HG02840 (cell line): ENCODE results near the gene MEG3.

Experiments
- ATAC-seq: cut with Tn5 transposase; IDR thresholded peaks from one replicate; pipeline ENCODE4 v1.9.1; 2021; ENCODE audit warnings: mild to moderate bottlenecking, moderate library complexity, moderate number of reproducible peaks; ENCODE audit not compliant: unreplicated experiment, low FRiP score

The MEG3 gene

DNA sequence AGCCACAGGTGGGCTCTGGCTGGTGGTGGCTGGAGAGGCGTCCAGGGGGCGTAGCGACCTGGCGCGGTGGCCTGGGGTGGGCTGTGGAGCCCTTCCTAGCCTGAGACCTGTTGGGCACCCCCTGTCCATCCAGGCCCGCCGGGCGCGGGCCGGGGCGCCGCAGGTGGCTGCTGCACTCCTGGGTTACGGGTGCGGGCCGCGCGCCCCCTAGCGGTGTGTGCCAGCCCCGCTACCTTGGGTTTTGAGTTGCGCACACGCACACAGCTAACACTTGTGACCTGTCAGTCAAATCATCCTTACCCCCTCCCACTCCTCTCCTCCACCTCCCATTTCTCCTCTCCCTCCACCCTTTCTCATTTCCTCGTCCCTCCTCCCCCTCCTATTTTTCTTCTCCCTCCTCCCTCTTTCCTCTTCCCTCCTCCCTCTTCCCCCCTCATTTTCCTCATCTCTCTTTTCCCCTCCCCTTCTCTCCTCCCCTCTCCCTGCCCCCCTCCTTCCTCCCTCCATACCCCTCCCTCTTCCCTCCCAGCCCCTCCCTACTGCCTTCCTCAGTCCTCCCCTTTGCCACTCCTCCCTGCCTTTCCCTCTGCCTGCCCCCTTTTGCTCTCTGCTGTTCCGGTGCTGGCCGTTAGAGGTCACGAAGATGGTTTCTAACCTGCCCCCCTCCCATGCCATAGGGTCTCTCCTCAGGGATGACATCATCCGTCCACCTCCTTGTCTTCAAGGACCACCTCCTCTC, 2.3 kb downstream of the MEG3 start:
- no peak for ATAC-seq

DNA sequence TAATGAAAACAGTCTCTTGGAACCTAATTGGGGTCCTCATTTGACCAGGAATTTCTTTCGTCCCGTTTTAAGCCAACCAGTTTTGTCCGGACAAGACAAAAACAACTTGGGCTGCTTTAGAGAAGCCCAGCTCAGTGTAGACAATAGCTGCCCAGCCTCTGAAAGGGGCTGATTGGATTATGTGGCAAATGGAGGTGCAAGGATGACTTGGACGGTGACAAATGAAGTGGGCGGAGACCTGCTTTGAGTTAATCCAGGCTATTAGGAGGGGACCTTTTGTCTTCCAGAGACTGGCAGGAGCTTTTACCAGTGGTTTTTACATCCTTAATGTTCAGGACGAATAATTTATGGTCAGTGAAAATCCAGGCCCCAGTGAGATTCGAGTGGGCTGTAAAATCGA, 4.8 kb downstream of the MEG3 start:
- ATAC-seq: no peak

DNA sequence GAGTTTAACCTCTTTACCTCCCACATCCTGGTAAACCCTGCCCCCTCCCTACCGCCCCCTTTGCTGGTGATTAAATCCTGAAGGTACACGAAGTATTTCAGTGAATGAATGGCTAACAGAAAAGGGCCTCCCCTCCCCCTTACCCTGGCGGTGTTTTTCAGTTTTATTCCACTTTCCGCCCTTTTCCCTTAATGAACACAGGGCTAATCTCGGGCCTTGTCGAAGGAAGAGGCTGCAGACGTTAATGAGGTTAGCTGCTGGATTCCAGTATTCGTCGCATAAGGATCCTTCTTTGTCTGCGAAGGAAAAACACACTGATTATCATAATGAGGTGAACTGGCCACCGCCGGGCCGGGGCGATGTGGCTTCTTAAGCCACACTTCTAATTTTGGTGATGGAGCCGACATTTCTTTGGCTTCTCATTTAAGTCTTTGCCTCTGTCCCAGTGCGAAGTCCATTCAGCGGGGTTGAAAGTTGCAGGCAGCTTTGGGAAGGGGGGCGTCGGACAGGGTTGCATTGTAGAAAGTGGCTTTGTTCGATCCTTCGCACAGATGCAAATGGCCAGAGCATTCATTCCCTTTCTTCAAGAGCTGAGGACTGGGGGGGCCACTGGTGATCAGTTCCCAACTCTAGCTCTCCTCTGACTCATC, 6.5 kb downstream of the MEG3 start:
- no peak for ATAC-seq

DNA sequence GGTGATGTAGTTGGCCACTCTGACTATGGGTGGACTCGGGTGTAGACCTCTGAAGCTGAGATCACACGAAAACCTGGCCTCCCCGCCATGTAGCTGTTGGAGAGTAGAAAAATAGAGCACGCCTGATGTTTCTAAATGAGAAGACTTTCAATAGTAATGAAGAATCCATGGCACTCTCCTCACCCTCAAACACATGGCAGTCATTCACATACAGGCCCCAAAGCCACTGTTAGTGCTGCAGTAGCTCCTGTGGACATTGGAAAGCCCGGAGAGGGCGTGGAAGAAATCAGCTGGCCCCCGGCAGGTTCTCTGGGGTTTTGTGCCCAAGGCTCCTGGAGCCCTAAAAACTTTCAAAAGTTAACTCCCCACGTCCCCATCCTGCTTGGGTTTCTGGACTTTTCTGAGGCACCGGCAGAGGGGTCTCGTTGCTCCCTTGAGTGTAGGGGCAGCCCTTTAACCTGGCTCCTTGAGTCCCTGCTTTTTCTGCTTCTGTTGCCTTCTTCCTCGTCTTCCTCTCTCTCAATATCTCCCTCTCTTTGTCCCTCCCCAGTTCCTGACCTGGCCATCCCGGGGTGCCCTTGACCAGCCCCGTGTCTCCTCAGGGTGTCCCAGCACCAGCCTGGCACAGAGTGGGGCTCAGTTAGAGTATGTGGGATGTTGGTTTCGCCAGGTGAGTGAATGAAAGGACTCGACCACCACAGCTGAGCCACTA, 8.3 kb downstream of the MEG3 start:
- no peak for ATAC-seq

DNA sequence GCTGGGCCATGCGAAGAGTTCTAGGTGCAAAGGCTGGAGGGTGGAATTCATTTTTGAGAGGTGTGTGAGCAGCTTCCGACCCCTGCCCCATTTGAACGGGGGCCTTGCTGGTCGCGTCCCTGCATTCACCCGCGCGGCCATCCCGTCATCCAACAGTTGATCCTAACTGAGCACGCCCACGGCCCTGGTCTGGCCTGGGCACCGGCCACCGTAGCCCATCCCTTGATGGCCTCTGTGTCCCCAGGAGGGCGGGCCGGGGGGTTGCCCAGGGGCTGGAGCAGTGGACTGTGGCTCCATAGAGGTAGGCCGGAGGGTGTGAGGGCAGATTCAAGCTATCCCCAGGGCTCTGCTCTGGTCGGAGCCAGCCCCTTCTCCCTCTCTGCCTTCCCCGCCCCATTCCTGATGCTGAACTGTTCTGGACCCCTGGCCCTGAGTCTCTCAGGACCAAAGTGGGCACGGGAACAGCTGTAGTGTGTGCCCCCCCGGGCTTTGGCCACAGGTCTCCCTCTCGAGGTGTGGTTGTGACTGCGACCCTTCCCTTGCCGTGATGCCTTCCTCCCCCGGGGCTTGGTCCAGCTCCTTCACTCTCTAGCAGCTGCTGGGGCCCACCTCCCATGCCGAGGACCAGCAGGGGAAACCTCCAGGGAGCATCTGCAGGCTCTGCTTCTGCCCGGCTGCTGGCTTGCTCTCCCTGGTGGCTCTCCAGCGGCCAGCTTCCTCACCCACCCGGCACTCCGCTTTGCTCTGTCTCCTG, 9.1 kb downstream of the MEG3 start:
- ATAC-seq: no peak

DNA sequence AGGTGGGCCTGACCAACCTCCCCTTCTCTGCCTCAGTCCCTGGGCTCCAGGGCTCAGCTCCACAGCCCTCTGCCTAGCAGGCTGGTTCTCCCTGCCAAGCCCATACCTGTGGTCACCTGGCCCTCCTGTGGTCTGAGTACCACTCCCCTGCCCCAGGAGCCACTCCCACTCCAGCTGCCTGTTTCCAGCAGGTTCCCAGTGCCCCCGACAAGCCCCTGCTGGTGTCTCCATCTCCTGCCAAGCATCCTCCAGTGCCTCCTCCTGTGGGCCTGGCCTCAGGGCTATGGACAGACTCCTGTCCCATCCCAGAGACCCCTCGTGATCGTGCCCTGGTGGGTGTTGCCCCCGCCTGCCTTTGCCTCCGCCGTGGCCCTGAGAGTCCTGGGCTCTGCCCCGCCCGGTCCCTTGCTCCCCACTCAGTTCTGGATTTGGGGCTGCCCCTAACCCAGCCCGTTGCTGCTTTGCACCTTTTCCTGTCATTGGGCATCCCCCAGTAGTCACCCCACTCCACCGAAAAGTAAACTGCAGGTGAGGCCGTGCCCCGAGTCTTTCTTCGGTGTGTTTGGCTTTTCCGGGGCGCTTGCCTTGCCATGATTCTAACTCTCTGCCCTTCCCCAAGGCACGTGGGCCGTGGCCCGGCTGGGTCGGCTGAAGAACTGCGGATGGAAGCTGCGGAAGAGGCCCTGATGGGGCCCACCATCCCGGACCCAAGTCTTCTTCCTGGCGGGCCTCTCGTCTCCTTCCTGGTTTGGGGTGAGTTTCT, 9.8 kb downstream of the MEG3 start:
- no peak for ATAC-seq

DNA sequence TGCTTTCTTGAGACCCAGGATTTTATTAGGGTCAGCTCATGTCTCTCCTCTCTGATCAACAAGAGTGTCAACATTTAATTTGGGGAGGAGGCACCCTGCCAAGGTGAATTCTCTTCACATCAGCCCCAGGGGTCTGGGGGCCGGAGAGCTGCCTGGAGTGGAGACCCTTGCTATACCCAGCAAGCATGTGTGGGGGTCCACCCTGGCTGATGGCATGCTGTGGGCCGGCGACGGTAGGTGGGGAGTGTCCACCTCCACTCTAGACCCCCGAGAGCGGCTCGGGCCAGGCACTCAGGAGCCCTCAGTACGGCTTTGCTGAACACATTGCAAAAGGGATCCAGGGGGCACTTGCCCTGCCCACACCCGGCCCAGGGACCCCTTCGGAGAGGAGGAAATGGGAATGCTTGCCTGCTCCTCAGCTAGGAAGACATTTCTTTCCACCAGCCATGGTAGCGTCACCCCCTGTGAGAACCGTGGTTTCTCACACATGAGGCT, 10.4 kb downstream of the MEG3 start:
- ATAC-seq: no peak

DNA sequence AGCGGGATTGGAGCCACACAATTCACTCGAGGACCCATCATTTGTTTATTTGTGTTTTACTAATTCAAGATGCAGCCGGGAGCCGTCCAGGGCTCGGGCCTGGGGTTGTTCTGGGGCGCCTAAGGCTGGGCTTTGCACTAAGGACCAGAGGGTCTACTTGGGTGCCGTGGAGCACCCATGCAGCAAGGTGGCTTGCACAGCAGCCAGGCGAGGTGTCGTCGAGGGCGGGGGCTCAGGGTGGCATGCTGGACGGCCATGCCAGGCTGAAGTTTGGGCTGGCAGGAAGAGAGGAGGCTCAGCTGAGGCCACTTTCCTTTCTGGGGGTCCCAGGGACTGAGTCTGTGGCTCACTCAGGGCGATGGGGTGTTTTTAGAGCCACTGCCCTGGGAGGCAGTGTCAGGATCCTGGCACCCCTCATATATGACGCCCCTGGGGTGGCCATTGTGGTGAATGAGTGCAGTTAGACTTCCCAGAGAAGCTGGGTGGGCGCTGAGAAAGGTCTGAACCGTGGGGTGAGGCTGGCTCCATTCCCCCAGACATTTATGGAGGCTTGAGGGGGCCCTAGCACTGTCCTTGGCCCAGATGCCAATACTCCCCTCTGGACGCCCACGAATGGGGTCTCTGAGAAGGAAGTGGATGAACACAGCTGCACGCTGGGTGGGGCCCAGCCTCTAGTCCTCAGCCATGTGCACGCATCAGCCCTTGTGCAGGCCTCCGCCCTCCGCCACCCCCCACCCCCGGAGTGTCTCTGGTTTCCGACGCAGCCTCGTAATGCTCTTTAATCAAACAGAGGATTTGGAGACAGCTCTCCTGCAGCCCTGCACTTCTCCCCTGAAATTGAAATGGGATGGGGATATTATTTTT, 11.3 kb downstream of the MEG3 start:
- ATAC-seq: no peak

DNA sequence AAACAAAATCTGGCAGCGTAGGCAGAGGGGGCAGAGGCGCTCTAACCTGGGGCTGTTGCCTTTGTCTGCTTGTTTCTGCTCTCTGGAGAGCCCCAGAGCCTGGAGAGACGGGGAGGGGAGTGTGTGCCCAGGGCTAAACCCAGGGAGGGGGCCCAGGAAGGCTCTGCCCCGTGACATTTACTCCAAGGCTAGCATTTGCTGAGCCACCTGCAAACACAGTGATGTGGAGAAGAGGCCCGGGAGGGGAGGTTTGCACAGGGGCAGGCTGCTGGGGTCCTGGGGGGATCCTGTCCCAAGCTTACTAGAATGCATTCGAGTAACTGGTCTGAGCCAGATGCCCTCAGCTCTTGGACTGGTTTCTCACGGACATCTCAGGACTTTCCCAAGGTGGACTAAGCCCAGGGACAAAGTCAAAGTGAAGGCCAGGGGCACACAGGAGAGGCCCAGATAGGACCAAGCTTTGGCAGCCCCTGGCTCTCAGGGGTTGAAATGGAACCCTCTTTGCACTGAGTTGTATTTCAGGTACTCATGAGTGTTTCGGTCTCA, 12.0 kb downstream of the MEG3 start:
- no peak for ATAC-seq

DNA sequence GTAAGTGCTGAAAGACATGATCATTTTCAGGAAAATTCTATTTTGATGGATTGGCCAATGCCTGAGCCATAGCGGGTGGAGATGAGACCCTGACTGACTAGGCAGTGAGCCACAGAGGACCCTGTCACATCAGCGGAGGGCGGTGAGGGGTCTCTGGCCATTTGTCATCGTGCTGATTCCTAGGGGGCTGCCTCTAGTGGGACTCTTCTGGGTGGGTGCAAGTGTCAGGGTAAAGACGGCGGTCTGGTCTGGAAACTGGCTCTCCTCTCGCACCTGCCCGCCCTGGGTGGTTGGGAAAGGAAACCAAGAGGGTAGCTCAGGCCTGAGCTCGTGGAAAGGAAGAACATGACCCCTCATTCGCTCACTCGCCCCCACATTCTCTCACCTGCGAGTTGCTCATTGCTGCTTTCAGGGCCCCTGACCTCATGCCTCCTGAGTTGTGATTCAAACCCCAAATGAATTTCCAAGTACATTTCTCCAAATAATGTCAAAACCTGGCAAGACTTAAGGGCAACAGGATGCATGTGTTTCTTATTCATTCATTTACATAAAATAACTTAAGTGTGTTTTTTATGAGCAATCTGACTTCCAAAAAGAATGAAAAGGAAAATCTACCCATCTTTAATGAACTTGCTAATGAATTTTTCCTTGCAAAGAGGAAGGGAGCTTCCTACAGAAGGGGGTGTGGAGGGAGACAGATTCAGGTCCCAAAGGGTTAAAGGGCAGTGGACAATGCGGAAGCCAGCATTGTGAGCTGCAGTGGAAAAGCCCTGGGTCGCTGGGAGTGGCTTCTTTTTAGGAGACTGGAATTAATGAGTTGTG, 12.8 kb downstream of the MEG3 start:
- no peak for ATAC-seq

DNA sequence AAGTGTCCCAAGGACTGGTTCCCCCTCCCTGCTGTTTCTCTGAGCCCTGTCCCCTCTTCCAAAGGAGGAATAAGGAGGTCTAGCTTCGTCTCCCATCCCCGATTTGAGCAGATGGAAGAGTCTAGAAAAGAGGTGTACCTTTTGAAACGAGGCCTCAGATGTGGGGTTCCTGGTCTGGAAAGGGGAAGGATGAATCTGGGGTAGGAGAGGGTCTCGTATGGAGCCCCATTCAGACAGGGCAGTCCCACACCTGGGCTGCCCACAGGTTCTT, 13.3 kb downstream of the MEG3 start:
- no peak for ATAC-seq

DNA sequence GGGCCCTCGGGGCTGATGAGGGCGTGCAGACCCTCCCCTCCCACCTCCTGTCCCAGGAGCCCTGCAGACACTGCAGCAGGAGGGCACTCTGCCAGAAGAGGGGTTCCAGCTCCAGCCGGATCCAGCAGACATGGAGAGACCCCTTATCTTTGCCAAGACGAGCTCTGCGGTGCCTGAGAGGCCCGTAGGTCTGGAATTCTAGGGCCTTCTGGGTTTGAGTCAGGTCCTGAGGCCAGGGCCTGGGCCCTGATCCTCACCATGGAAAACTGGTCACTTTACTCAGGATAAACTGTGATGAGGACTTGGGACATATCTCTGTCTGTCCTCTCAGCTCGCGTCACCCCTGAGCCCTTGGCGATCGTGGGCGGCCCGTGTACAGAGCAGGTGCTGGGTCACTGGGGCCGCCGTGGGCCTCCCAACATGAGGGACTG, 13.8 kb downstream of the MEG3 start:
- ATAC-seq: no peak

DNA sequence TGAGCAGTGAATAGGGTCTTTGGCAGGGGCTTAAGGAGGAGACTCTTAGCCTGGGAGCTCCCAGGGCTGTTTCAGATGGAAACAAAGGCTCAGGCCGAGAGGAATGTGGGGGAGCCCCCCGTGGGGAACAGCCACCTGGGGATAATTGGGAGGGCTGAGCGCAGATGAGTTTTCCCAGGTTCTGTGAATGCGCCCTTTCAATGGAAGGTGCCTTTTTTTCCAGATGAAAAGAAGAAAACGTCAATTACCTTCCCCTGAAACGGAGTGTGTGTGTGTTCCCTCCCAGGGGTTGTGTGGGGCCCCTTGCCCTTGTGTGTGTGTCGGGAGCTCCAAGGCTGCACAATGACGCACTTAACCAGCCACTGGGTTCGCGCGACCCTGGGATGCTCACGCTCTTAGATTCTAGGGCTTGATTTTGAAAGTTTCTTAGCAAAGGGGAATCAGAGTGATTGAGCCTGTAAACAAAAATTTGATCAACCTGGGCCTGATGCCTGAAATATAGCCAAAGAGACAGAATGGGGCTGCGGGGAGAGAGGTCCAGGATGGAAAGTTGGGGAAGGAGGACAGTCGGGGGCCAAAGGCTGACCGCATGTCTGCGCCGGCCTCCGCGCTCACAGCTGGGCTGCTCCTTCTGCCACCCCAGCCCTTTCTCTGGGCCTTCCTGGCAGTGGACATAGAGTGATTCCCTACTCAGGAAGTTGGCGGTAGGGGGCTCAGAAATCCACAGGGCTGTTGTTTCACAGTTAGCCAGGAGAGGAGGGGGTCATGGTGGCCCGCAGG, 14.6 kb downstream of the MEG3 start:
- no peak for ATAC-seq

DNA sequence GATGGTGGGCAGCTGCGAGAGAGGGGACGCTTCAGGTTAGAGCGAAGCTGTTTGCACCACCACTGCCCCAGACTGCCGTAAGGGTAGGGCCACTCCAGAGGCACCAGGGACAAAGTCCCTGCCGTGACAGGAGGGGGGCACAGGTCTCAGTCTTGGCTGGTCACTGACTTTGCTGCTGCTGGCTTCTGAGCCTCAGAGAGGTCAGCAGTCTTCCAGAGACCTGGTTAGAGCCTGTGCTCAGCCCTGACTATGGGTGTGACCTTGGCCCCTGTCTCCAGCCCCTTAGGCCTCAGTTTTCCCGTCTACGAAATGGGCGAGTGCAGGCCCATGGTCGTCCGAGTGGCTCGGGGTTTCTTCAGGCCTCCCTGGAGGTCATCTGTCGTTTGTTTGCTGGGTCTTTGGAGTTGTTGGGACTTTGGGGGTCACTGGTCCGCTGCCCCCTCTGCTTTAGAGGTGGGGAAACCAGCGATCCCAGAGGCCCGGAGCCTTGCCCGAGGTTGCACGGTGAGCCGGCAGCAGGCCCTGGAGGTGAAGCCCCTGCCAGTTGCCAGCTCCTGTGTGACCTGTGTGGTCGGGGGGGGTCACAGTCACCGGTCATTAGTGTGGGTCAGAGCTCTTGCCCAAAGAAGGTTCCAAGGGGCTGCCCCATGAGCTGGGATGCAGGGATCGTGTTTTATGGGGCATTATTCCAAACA, 15.3 kb downstream of the MEG3 start:
- no peak for ATAC-seq

DNA sequence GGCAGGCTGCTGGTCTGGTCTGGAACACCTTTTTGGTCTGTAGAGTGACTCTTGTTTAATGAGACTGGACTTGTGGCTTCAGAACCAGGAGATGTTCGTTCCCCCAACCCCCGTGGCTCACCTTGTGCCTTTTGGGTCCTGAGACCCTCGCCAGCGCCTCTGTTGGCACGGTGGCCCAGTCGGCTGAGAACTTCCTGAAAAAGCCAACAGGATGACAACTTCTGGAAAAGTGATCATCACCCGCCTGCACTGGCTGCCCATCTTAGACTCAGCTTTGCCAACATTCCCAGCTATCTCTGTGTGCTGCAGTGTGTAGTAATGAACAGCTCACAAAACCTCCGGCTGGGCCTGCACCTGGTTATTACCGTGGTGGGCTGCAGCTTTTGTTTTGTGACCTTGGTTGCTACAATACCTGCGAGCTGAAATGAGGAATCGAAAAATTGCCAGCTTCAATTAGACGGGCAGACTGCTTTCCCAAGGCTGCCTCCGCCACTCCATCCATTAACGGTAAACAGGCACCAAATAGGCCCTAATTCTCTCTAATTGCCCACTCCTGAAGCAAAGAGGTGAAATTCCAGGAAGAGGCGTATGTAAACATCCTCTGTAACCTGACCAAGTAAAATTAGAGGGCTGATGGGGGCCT, 16.0 kb downstream of the MEG3 start:
- ATAC-seq: no peak

DNA sequence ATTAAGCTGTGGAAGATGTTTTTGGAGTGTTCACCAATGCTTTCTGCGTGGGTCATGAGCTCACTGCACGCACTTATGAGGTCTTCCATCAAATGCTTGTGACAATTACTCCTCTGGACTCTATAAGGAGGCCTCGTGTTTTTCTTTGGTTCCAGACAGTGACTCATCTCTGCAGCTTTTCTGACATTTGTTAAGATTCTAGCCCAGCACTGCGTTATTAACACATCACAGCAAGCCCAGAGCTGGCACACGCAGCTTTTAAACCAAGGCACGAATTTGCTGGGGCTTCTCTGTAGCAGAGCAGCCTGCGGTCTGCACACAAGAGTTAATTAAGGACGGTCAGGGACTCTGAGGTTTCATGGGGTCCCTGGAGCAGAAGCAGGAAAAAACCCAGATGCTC, 16.9 kb downstream of the MEG3 start:
- ATAC-seq: no peak

DNA sequence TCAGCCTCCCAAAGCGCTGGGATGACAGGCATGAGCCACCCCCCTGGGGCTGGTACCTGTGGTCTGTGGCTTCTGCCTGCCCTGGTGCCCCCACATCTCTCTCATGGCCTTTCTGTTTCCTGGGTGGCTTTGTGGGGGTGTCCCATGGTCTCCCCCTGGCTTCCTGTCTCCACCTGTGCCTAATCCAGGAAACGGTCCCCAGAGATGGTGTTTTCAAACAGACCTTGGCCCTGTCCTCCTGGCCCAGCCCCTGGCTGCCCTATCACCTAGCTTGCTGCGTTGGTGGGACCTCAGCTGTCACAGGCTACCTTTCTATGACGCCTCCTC, 18.1 kb downstream of the MEG3 start:
- ATAC-seq: no peak
